ENCODE results near the gene GLUL.

GLUL gene

GRCh38 chr1:182366596-182366995 lies 25.0 kb downstream of the GLUL start:
- Histone ChIP-seq H3K9me3 (replicated peaks in 1 of 11) (no peaks in the 10 kb centered on the region), H3K36me3 (no peaks in the 10 kb centered on the region), H3K4me3 (no peak overlapping the region), H3K27me3 (no peaks in the 10 kb centered on the region), H3K9ac (no peak overlapping the region), H3K27ac (no peak overlapping the region), H3K4me1 (peaks cover 0 to 7% (median 0%) of the 10 kb centered on the region in 10 experiments; a peak in 4 of 20 replicates), H3K4me2 (no peak overlapping the region), H4K20me1 (no peaks in the 10 kb centered on the region)
- no peak for TF ChIP-seq Cebpa-rat (IDR thresholded peaks at IDR 0.05)

GRCh38 chr1:182359645-182360044 lies 31.9 kb downstream of the GLUL start:
- H3K4me3 ChIP-seq: no peak overlapping the region
- H3K4me2 ChIP-seq: no peak overlapping the region
- H3K9me3 ChIP-seq (replicated peaks in 1 of 11): no peaks in the 10 kb centered on the region
- no peaks in the 10 kb centered on the region for H3K27me3 ChIP-seq
- H4K20me1 ChIP-seq: no peaks in the 10 kb centered on the region
- H3K27ac ChIP-seq: no peak overlapping the region
- H3K9ac ChIP-seq: no peak overlapping the region
- TF ChIP-seq Cebpa-rat (IDR thresholded peaks at IDR 0.05): no peak
- H3K36me3 ChIP-seq: no peaks in the 10 kb centered on the region
- peaks cover 0 to 7% (median 0%) of the 10 kb centered on the region in 10 experiments; a peak in 4 of 20 replicates for H3K4me1 ChIP-seq

GRCh38 chr1:182357913-182358312 lies 33.7 kb downstream of the GLUL start:
- H3K27me3 ChIP-seq: no peaks in the 10 kb centered on the region
- H3K9me3 ChIP-seq (replicated peaks in 1 of 11): no peaks in the 10 kb centered on the region
- no peaks in the 10 kb centered on the region for H3K36me3 ChIP-seq
- no peak for TF ChIP-seq Cebpa-rat (IDR thresholded peaks at IDR 0.05)
- H3K4me2 ChIP-seq: no peak overlapping the region
- H3K4me1 ChIP-seq: peaks cover 0 to 5% (median 0%) of the 10 kb centered on the region in 10 experiments; a peak in 4 of 20 replicates
- no peaks in the 10 kb centered on the region for H4K20me1 ChIP-seq
- no peak overlapping the region for H3K4me3 ChIP-seq
- no peak overlapping the region for H3K27ac ChIP-seq
- no peak overlapping the region for H3K9ac ChIP-seq

- Histone ChIP-seq H3K9me3 (replicated peaks in 1 of 11) (no peaks in the 10 kb centered on the region), H3K4me1 (no peaks in the 10 kb centered on the region), H3K27me3 (no peaks in the 10 kb centered on the region), H3K9ac (no peak overlapping the region), H3K4me2 (no peak overlapping the region), H3K27ac (no peak overlapping the region), H3K4me3 (no peak overlapping the region), H3K36me3 (no peaks in the 10 kb centered on the region), H4K20me1 (no peaks in the 10 kb centered on the region)
- TF ChIP-seq Cebpa-rat (IDR thresholded peaks at IDR 0.05): no peak
These were observed 34.4 kb downstream of the GLUL start for GRCh38 chr1:182357171-182357570.

- Histone ChIP-seq H3K9ac (no peak overlapping the region), H3K27me3 (no peaks in the 10 kb centered on the region), H3K4me1 (no peaks in the 10 kb centered on the region), H3K4me3 (no peak overlapping the region), H4K20me1 (no peaks in the 10 kb centered on the region), H3K27ac (no peak overlapping the region), H3K4me2 (no peak overlapping the region), H3K36me3 (no peaks in the 10 kb centered on the region), H3K9me3 (replicated peaks in 1 of 11) (no peaks in the 10 kb centered on the region)
- TF ChIP-seq Cebpa-rat (IDR thresholded peaks at IDR 0.05): 0 out of 22 replicates have a peak, but pooled peaks of 1 of the 11 experiments have one; percentile 14
These were observed 35.9 kb downstream of the GLUL start for GRCh38 chr1:182355723-182356098.

- Histone ChIP-seq H3K4me3 (no peak overlapping the region), H3K9ac (no peak overlapping the region)
- TF ChIP-seq Cebpa-rat (IDR thresholded peaks at IDR 0.05): no peak
These were observed 39.7 kb downstream of the GLUL start for GRCh38 chr1:182351790-182352364.

GRCh38 chr1:182350839-182351238 lies 40.8 kb downstream of the GLUL start:
- H3K9me3 ChIP-seq (replicated peaks in 1 of 11): no peaks in the 10 kb centered on the region
- H3K4me1 ChIP-seq: no peaks in the 10 kb centered on the region
- no peak overlapping the region for H3K4me2 ChIP-seq
- no peak overlapping the region for H3K9ac ChIP-seq
- no peaks in the 10 kb centered on the region for H3K27me3 ChIP-seq
- no peaks in the 10 kb centered on the region for H3K36me3 ChIP-seq
- no peaks in the 10 kb centered on the region for H4K20me1 ChIP-seq
- no peak overlapping the region for H3K4me3 ChIP-seq
- TF ChIP-seq Cebpa-rat (IDR thresholded peaks at IDR 0.05): no peak
- no peak overlapping the region for H3K27ac ChIP-seq

More at GRCh38 chr1:182351790-182352364, 39.7 kb downstream of the GLUL start:
- Histone ChIP-seq H4K20me1 (no peaks in the 10 kb centered on the region), H3K9me3 (replicated peaks in 1 of 11) (no peaks in the 10 kb centered on the region), H3K4me1 (no peaks in the 10 kb centered on the region), H3K27me3 (no peaks in the 10 kb centered on the region), H3K36me3 (no peaks in the 10 kb centered on the region), H3K4me2 (no peak overlapping the region), H3K27ac (no peak overlapping the region)

GRCh38 chr1:182348961-182349747 lies 42.4 kb downstream of the GLUL start:
- Histone ChIP-seq H3K4me2 (no peak overlapping the region), H3K36me3 (no peaks in the 10 kb centered on the region), H4K20me1 (no peaks in the 10 kb centered on the region), H3K27me3 (no peaks in the 10 kb centered on the region), H3K9me3 (replicated peaks in 1 of 11) (no peaks in the 10 kb centered on the region), H3K27ac (no peak overlapping the region), H3K9ac (no peak overlapping the region), H3K4me1 (no peaks in the 10 kb centered on the region), H3K4me3 (no peak overlapping the region)
- no peak for TF ChIP-seq Cebpa-rat (IDR thresholded peaks at IDR 0.05)

GRCh38 chr1:182347019-182347418 lies 44.6 kb downstream of the GLUL start:
- Histone ChIP-seq H4K20me1 (no peaks in the 10 kb centered on the region), H3K4me1 (0 out of 20 replicates have a peak, but pooled peaks cover 0 to 3% (median 0%) of the 10 kb centered on the region in 10 experiments), H3K9ac (no peak overlapping the region), H3K9me3 (replicated peaks in 1 of 11) (no peaks in the 10 kb centered on the region), H3K36me3 (no peaks in the 10 kb centered on the region), H3K27me3 (no peaks in the 10 kb centered on the region), H3K27ac (no peak overlapping the region), H3K4me3 (no peak overlapping the region), H3K4me2 (no peak overlapping the region)
- no peak for TF ChIP-seq Cebpa-rat (IDR thresholded peaks at IDR 0.05)

Measured in BLaER1 treated with 17β-estradiol and CSF1 and Interleukin-3, amounts not matched to agents 10 nM and 100 nM (cell line).